GM12801 (cell line): ENCODE results near the gene RAB14.

Source experiments
- TF ChIP-seq, protein P1 (sequence below): IDR thresholded peaks from one replicate; pipeline ENCODE4 v1.5.1; 2011; ENCODE audit warnings: control low read depth; ENCODE audit not compliant: insufficient read length; ENCODE audit errors: extremely low read depth

RAB14 gene

GRCh38 chr9:121182101-121182836, 19.4 kb downstream of the RAB14 start:
- TF ChIP-seq, protein P1, sequence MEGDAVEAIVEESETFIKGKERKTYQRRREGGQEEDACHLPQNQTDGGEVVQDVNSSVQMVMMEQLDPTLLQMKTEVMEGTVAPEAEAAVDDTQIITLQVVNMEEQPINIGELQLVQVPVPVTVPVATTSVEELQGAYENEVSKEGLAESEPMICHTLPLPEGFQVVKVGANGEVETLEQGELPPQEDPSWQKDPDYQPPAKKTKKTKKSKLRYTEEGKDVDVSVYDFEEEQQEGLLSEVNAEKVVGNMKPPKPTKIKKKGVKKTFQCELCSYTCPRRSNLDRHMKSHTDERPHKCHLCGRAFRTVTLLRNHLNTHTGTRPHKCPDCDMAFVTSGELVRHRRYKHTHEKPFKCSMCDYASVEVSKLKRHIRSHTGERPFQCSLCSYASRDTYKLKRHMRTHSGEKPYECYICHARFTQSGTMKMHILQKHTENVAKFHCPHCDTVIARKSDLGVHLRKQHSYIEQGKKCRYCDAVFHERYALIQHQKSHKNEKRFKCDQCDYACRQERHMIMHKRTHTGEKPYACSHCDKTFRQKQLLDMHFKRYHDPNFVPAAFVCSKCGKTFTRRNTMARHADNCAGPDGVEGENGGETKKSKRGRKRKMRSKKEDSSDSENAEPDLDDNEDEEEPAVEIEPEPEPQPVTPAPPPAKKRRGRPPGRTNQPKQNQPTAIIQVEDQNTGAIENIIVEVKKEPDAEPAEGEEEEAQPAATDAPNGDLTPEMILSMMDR, result no peak

- TF ChIP-seq, protein P1, result no peak
Measured at GRCh38 chr9:121179930-121180681, 21.6 kb downstream of the RAB14 start.

GRCh38 chr9:121178676-121179372, 22.8 kb downstream of the RAB14 start:
- TF ChIP-seq, protein P1, result no peak

DNA sequence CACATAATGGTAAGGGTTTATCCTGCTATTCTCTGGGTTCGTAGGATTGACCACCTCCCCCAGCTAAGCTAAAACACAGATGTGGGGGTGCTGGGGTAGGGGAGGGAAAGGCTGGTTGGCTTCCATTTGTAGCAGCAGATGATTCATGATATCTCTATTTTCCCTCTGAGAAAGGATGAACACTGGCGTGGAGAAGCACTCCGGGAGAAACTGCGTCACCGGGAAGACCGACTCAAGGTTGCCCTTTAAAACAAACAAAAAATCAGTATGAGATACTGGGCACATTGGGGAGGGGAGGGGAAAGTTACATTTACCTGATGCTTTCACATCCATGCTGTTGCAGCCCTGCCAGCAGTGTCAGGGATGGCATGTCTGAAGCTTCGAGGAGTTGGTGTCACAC, 28.2 kb downstream of the RAB14 start:
- TF ChIP-seq, protein P1, result no peak

GRCh38 chr9:121172726-121173487, 28.8 kb downstream of the RAB14 start:
- TF ChIP-seq, protein P1, result no peak

GRCh38 chr9:121171236-121171635, 30.4 kb downstream of the RAB14 start:
- TF ChIP-seq, protein P1, result no peak

- TF ChIP-seq, protein P1, result no peak
Measured at GRCh38 chr9:121169094-121169601, 32.5 kb downstream of the RAB14 start.
